Small intestine (tissue), 7 donors: ENCODE data around the gene SUN2. TPM values are rescaled to one million over a fixed set of nuclear protein-coding genes. Genes with fewer than 3 reads are reported as not detected.

Experiments used
- DNase-seq, 2 donors: peaks; one replicate each; pipeline versions ENCODE4 v3.0.0 to v3.0.0-alpha.2; 2013
- FAIRE-seq: peaks from 2 replicates; lab custom pipeline; 2012; peaks lifted over from hg19 to GRCh38; lab: Jason Lieb, UNC
- H3K27ac ChIP-seq, 3 donors: one replicate each; pipeline ENCODE4 v1.5.1; 2013; ENCODE audit warnings: low read length in 2 of 3, mild to moderate bottlenecking in 2 of 3, control low read depth in 1 of 3, inconsistent platforms in 1 of 3, low read depth in 1 of 3, moderate library complexity in 1 of 3
- H3K27me3 ChIP-seq, 3 donors: one replicate each; pipeline ENCODE4 v1.6.1; 2013; ENCODE audit warnings: low read length in 3 of 3, inconsistent platforms in 1 of 3; ENCODE audit not compliant: control insufficient read depth in 3 of 3, insufficient read depth in 3 of 3
- H3K36me3 ChIP-seq, 3 donors: one replicate each; pipeline ENCODE4 v1.6.1; 2013; ENCODE audit warnings: low read length in 3 of 3, inconsistent platforms in 1 of 3, low read depth in 1 of 3, mild to moderate bottlenecking in 1 of 3, moderate library complexity in 1 of 3; ENCODE audit not compliant: control insufficient read depth in 3 of 3, insufficient read depth in 2 of 3
- H3K4me1 ChIP-seq, 3 donors: one replicate each; pipeline ENCODE4 v1.6.1; 2013; ENCODE audit warnings: low read length in 2 of 3, inconsistent platforms in 1 of 3, low read depth in 1 of 3, mild to moderate bottlenecking in 1 of 3, moderate library complexity in 1 of 3; ENCODE audit not compliant: control insufficient read depth in 3 of 3, insufficient read depth in 2 of 3
- H3K4me3 ChIP-seq, 3 donors: one replicate each; pipeline ENCODE4 v1.5.1; 2013; ENCODE audit warnings: low read length in 3 of 3, control low read depth in 1 of 3, inconsistent platforms in 1 of 3, low read depth in 1 of 3, mild to moderate bottlenecking in 1 of 3, moderate library complexity in 1 of 3
- H3K9me3 ChIP-seq, 2 donors: one replicate each; pipeline ENCODE4 v1.6.1; 2013; ENCODE audit warnings: low read depth in 1 of 2, low read length in 1 of 2; ENCODE audit not compliant: control insufficient read depth in 2 of 2, insufficient read depth in 1 of 2
- WGBS, 3 donors: extraction: QIAGEN DNeasy Blood & Tissue Kit; methylation state at CpG; one replicate each; pipeline ENCODE4 v1.1.7; 2013; 5-methylcytosine and 5-hydroxymethylcytosine counted together
- polyA plus RNA-seq, 4 donors: library from polyadenylated mRNA; stranded (reverse) in 3 of 4; unstranded in 1 of 4; fragments of 200-250 nt in 3 of 4; fragments of 120-200 nt in 1 of 4; gene quantifications; one replicate each; pipeline versions ENCODE4 v1.2.1 to v1.2.3, GENCODE V29; 2013
- donor health status: healthy with polysubstance abuse.
- donor health status: control.
- donor health status: control.
- donor health status: Bipolar disorder and iron deficiency.
- donor health status: healthy.

The SUN2 gene
- polyA plus RNA-seq, 4 donors: 19.0 to 94.2 (median 43.4) TPM

- DNase-seq: no peak
- WGBS, 3 donors: 95 to 97% (median 96%) methylated on average over 15 of the region's 15 CpGs
These were observed 28.2 kb upstream of the SUN2 start for GRCh38 chr22:38784035-38784434.

GRCh38 chr22:38783095-38783615 lies 27.4 kb upstream of the SUN2 start:
- no peak overlapping the region for H3K4me3 ChIP-seq
- FAIRE-seq: no peak
- H3K27me3 ChIP-seq: no peaks in the 10 kb centered on the region

More at GRCh38 chr22:38784035-38784434, 28.2 kb upstream of the SUN2 start:
- Histone ChIP-seq H3K27me3 (no peaks in the 10 kb centered on the region), H3K9me3 (no peaks in the 10 kb centered on the region), H3K4me3 (no peak overlapping the region), H3K36me3 (peaks cover 0 to 58% (median 0%) of the 10 kb centered on the region in 3 donors), H3K27ac (no peak overlapping the region), H3K4me1 (peaks cover 0 to 6% (median 0%) of the 10 kb centered on the region in 3 donors)
- FAIRE-seq: no peak

GRCh38 chr22:38782402-38783094 lies 26.8 kb upstream of the SUN2 start:
- FAIRE-seq: no peak
- 74 to 88% (median 84%) methylated on average over 13 of the region's 13 CpGs for WGBS, 3 donors
- H3K4me1 ChIP-seq: no peaks in the 10 kb centered on the region
- peaks cover 0 to 64% (median 0%) of the 10 kb centered on the region in 3 donors for H3K36me3 ChIP-seq
- H3K4me3 ChIP-seq: no peak overlapping the region
- H3K27me3 ChIP-seq: no peaks in the 10 kb centered on the region
- no peak overlapping the region for H3K27ac ChIP-seq
- no peak for DNase-seq
- no peaks in the 10 kb centered on the region for H3K9me3 ChIP-seq

More at GRCh38 chr22:38783095-38783615, 27.4 kb upstream of the SUN2 start:
- 67 to 80% (median 79%) methylated on average over 14 of the region's 14 CpGs for WGBS, 3 donors
- Histone ChIP-seq H3K36me3 (peaks cover 0 to 66% (median 0%) of the 10 kb centered on the region in 3 donors), H3K9me3 (no peaks in the 10 kb centered on the region), H3K27ac (no peak overlapping the region), H3K4me1 (peaks cover 0 to 6% (median 0%) of the 10 kb centered on the region in 3 donors)
- DNase-seq: no peak

- no peak for DNase-seq
- Histone ChIP-seq H3K9me3 (no peaks in the 10 kb centered on the region), H3K36me3 (peaks cover 0 to 63% (median 0%) of the 10 kb centered on the region in 3 donors), H3K4me1 (no peaks in the 10 kb centered on the region), H3K27me3 (no peaks in the 10 kb centered on the region), H3K27ac (no peak overlapping the region), H3K4me3 (no peak overlapping the region)
- no peak for FAIRE-seq
- 88 to 94% (median 91%) methylated on average over 13 of the region's 13 CpGs for WGBS, 3 donors
These were observed 25.2 kb upstream of the SUN2 start for GRCh38 chr22:38781033-38781432.

GRCh38 chr22:38777087-38777671 lies 21.4 kb upstream of the SUN2 start:
- 92 to 93% (median 92%) methylated on average over 26 to 27 of the region's 27 CpGs for WGBS, 3 donors

GRCh38 chr22:38776086-38776485 lies 20.3 kb upstream of the SUN2 start:
- DNase-seq (no peak), FAIRE-seq (no peak)
- peaks cover 0 to 35% (median 0%) of the 10 kb centered on the region in 3 donors for H3K36me3 ChIP-seq
- no peak overlapping the region for H3K4me3 ChIP-seq
- H3K4me1 ChIP-seq: no peaks in the 10 kb centered on the region
- WGBS, 3 donors: 62 to 73% (median 71%) methylated on average over 6 of the region's 6 CpGs
- H3K27me3 ChIP-seq: no peaks in the 10 kb centered on the region
- no peak overlapping the region for H3K27ac ChIP-seq
- no peaks in the 10 kb centered on the region for H3K9me3 ChIP-seq

More at GRCh38 chr22:38777087-38777671, 21.4 kb upstream of the SUN2 start:
- no peak overlapping the region for H3K4me3 ChIP-seq
- H3K27me3 ChIP-seq: no peaks in the 10 kb centered on the region
- FAIRE-seq (no peak), DNase-seq (no peak)
- H3K27ac ChIP-seq: no peak overlapping the region
- H3K9me3 ChIP-seq: no peaks in the 10 kb centered on the region
- no peaks in the 10 kb centered on the region for H3K4me1 ChIP-seq
- H3K36me3 ChIP-seq: peaks cover 0 to 44% (median 0%) of the 10 kb centered on the region in 3 donors

GRCh38 chr22:38775656-38776055 lies 19.9 kb upstream of the SUN2 start:
- DNase-seq: no peak
- Histone ChIP-seq H3K36me3 (peaks cover 0 to 31% (median 0%) of the 10 kb centered on the region in 3 donors), H3K4me1 (no peaks in the 10 kb centered on the region), H3K4me3 (no peak overlapping the region), H3K27me3 (no peaks in the 10 kb centered on the region), H3K27ac (no peak overlapping the region), H3K9me3 (no peaks in the 10 kb centered on the region)
- WGBS, 3 donors: 72 to 81% (median 76%) methylated on average over 13 of the region's 13 CpGs
- FAIRE-seq: no peak

- DNase-seq (no peak), FAIRE-seq (no peak)
- H3K4me3 ChIP-seq: no peak overlapping the region
- H3K4me1 ChIP-seq: no peaks in the 10 kb centered on the region
- peaks cover 0 to 20% (median 0%) of the 10 kb centered on the region in 3 donors for H3K36me3 ChIP-seq
- no peak overlapping the region for H3K27ac ChIP-seq
- 78 to 81% (median 79%) methylated on average over 11 of the region's 11 CpGs for WGBS, 3 donors
- no peaks in the 10 kb centered on the region for H3K27me3 ChIP-seq
- no peaks in the 10 kb centered on the region for H3K9me3 ChIP-seq
These were observed 18.8 kb upstream of the SUN2 start for GRCh38 chr22:38774496-38775166.
